Glutamatergic neuron (in vitro differentiated cells): ENCODE results near the gene OLA1. TPM values are rescaled to one million over a fixed set of nuclear protein-coding genes. Genes with fewer than 3 reads are reported as not detected.

Experiments used
- DNase-seq: peaks from one replicate; pipeline ENCODE4 v3.0.0; 2022
- H3K27ac Mint-ChIP-seq: one replicate; pipeline ENCODE4 v1.8.0; 2020; ENCODE audit warnings: mild to moderate bottlenecking, mixed read lengths, inconsistent platforms; ENCODE audit not compliant: unreplicated experiment
- H3K27me3 Mint-ChIP-seq: one replicate; pipeline ENCODE4 v1.8.0; 2020; ENCODE audit warnings: mild to moderate bottlenecking, moderate library complexity, mixed read lengths, inconsistent platforms; ENCODE audit not compliant: unreplicated experiment
- H3K36me3 Mint-ChIP-seq: one replicate; pipeline ENCODE4 v1.8.0; 2020; ENCODE audit warnings: mild to moderate bottlenecking, mixed read lengths, inconsistent platforms; ENCODE audit not compliant: unreplicated experiment
- H3K4me1 Mint-ChIP-seq: one replicate; pipeline ENCODE4 v1.8.0; 2020; ENCODE audit warnings: mild to moderate bottlenecking, low read depth, mixed read lengths, inconsistent platforms; ENCODE audit not compliant: unreplicated experiment
- H3K4me3 Mint-ChIP-seq: one replicate; pipeline ENCODE4 v1.8.0; 2020; ENCODE audit warnings: mild to moderate bottlenecking, mixed read lengths, inconsistent platforms; ENCODE audit not compliant: unreplicated experiment
- H3K9me3 Mint-ChIP-seq: one replicate; pipeline ENCODE4 v1.8.0; 2020; ENCODE audit warnings: mild to moderate bottlenecking, moderate library complexity, mixed read lengths, inconsistent platforms; ENCODE audit not compliant: unreplicated experiment
- total RNA-seq: library from RNA; stranded (reverse); fragmentation: NEBNext Ultra II Directional; extraction: Animal tissue kit (Norgen Biotek cat#: 25700); gene quantifications from one replicate; pipeline ENCODE4 v1.2.1, GENCODE V29; 2021; ENCODE audit not compliant: unreplicated experiment
- TF ChIP-seq, protein P1 (sequence below): fragments of 200-600 bp; sonication (generic); IDR thresholded peaks from one replicate; pipeline ENCODE4 v1.5.0; 2021; ENCODE audit not compliant: partially characterized antibody, unreplicated experiment

OLA1 gene
- total RNA-seq, 1 donor from 2014 or later: 96.2 TPM

DNA sequence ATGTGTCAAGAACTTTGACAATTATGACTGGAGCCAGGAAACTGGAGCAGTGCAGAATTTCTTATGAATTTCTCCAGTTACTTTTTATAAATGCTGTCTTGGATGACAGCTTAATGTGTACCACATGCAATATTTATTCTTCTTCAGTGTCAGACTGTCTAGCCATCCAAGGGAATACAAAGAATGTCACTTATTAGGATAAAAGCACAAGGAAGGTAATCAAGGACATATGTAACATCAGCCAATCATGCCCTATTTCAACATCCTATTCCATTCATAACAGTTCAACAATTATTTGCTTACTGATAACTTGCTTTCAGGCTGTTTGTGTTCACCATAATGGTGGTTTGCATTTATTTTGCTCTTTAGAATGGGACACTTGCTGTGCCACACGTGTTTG lies 139.8 kb downstream of the OLA1 start:
- H3K27me3 Mint-ChIP-seq: no peaks in the 10 kb centered on the region
- H3K4me3 Mint-ChIP-seq: no peak overlapping the region

DNA sequence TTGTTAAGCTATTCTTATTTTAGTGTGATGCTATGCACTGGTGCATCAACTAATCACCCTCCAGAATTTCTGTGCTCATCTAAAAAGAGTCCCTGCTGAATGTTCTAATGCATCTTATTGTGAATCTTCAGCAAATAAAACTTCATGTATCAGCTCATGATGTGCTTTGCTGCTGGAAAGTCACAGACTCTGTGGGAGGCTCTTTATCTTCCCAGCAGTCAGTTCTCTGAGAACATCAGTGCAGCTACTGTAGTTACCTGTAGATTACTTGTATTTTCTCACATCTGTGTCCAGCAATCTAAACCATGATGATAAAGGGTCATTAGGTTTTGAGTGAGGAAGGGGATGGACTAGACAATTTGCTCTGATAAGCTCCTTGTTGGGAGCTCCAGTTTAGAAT lies 141.6 kb downstream of the OLA1 start:
- TF ChIP-seq, protein P1, sequence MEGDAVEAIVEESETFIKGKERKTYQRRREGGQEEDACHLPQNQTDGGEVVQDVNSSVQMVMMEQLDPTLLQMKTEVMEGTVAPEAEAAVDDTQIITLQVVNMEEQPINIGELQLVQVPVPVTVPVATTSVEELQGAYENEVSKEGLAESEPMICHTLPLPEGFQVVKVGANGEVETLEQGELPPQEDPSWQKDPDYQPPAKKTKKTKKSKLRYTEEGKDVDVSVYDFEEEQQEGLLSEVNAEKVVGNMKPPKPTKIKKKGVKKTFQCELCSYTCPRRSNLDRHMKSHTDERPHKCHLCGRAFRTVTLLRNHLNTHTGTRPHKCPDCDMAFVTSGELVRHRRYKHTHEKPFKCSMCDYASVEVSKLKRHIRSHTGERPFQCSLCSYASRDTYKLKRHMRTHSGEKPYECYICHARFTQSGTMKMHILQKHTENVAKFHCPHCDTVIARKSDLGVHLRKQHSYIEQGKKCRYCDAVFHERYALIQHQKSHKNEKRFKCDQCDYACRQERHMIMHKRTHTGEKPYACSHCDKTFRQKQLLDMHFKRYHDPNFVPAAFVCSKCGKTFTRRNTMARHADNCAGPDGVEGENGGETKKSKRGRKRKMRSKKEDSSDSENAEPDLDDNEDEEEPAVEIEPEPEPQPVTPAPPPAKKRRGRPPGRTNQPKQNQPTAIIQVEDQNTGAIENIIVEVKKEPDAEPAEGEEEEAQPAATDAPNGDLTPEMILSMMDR: no peak
- H3K9me3 Mint-ChIP-seq: no peaks in the 10 kb centered on the region
- H3K4me1 Mint-ChIP-seq: peaks cover 13% of the 10 kb centered on the region
- no peaks in the 10 kb centered on the region for H3K27me3 Mint-ChIP-seq
- no peak overlapping the region for H3K4me3 Mint-ChIP-seq
- no peak overlapping the region for H3K27ac Mint-ChIP-seq
- no peaks in the 10 kb centered on the region for H3K36me3 Mint-ChIP-seq
- no peak for DNase-seq

More for the DNA sequence above, 139.8 kb downstream of the OLA1 start:
- DNase-seq: no peak
- no peak overlapping the region for H3K27ac Mint-ChIP-seq
- H3K9me3 Mint-ChIP-seq: no peaks in the 10 kb centered on the region
- H3K4me1 Mint-ChIP-seq: peaks cover 3% of the 10 kb centered on the region
- TF ChIP-seq, protein P1: no peak
- no peaks in the 10 kb centered on the region for H3K36me3 Mint-ChIP-seq

DNA sequence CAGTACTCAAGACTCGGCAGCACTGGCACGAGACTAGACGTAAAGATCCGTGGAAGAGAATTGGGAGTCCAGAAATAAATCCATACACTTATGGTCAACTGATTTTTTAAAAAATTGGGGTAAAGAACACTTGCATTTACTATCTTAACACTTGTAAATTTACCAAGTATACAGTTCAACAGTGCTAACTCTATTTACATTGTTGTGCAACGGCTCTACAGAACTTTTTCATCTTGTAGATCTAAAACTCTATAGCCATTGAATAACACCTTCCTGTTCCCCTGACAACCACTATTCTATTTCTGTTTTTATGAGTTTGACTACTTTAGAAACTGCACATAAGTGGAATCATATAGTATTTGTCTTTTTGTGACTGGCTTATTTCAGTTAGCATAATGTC lies 153.8 kb downstream of the OLA1 start:
- DNase-seq: no peak
- TF ChIP-seq, protein P1: no peak
- Mint-ChIP-seq H3K9me3 (no peaks in the 10 kb centered on the region), H3K4me1 (no peaks in the 10 kb centered on the region), H3K36me3 (no peaks in the 10 kb centered on the region), H3K27me3 (no peaks in the 10 kb centered on the region), H3K4me3 (no peak overlapping the region), H3K27ac (no peak overlapping the region)

DNA sequence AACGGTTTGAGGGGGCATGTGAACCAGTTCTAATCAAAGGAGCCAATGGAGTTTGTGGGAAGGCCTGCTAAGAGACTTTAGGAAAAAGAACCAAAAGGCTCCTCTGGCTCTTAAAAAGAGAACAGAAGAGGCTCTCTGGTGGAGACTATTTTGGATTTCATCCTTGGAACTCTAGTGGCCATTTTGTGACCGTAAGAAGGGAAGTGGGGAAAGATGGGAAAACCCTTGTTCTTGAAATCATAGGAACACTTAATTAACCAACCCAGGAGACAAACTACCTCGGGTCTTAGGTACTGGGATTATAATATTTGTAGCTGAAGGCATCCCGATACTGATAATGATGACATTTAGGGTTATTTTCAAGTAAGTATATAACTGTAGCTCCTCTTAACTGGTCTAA lies 157.9 kb downstream of the OLA1 start:
- Mint-ChIP-seq H3K27ac (no peak overlapping the region), H3K4me3 (no peak overlapping the region), H3K36me3 (peaks cover 4% of the 10 kb centered on the region), H3K27me3 (no peaks in the 10 kb centered on the region), H3K4me1 (peaks cover 2% of the 10 kb centered on the region), H3K9me3 (no peaks in the 10 kb centered on the region)
- TF ChIP-seq, protein P1: no peak
- no peak for DNase-seq

DNA sequence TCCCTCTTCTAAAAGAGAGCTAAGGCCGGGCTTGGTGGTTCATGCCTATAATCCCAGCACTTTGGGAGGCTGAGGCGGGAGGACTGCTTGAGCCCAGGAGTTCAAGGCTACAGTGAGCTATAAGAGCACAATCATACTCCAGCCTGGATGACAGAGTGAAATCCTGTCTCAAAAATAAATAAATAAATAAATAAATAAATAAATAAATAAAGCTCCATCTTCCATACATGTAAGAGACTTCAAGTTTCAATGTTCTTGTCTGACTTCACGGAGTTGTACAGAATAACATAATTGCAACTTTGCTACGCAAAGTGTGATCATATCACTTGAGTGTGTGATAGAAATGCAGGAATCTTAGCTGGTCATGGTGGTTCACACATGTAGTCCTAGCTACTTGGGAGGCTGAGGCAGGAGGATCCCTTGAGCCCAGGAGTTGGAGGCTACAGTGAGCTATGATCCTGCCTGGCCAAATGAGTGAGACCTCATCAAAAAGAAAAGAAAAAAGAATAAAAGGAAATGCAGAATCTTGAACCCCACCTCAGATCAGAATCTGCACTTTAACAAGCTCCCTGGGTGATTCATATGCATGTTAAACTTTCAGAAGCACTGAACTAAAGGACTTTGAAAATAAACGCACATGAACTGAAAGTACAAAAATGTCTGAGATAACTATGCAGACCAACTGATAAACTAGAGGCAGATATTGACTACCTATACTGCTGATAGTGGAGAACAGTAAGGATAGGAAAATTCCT lies 159.4 kb downstream of the OLA1 start:
- Mint-ChIP-seq H3K27ac (no peak overlapping the region), H3K4me3 (no peak overlapping the region), H3K27me3 (no peaks in the 10 kb centered on the region), H3K4me1 (peaks cover 4% of the 10 kb centered on the region), H3K36me3 (peaks cover 4% of the 10 kb centered on the region), H3K9me3 (no peaks in the 10 kb centered on the region)
- TF ChIP-seq, protein P1: no peak
- no peak for DNase-seq
